GM21447 (cell line): ENCODE results near the gene DPF3.

Experiments
- ATAC-seq: cut with Tn5 transposase; IDR thresholded peaks from one replicate; pipeline ENCODE4 v1.9.1; 2021; ENCODE audit not compliant: unreplicated experiment

DPF3 gene

DNA sequence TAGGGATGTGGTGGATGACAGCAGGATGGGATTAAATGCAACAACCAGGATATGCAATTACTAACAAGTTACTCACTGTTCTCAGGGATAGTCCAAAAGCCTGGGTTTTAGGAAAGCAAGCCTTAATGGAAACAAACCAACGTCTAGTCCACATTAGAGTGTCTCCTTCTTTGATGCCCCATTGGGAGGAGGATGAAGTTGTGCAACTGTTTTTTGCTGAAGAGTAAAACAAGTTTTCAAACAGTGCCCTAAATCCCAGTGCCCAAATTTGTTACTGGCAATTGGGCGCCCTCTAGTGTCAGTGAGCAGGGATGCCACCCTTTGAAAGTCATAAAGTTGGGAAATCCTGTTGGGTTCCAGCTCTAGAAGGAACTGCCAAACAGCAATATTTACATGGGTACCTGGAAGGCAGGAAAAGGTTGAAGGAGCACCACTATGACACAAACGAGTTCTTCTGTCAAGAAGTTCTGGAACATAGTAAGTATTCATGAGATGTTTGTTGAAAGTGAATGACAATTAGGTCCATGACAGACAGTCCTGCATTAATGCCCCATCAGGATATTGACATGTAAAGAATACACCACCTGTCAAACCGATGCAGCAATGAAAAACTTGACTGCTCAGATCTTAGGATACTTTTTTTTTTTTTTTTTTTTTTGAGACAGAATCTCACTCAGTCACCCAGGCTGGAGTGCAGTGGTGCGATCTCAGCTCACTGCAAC, 11.1 kb upstream of the DPF3 start:
- ATAC-seq: no peak

DNA sequence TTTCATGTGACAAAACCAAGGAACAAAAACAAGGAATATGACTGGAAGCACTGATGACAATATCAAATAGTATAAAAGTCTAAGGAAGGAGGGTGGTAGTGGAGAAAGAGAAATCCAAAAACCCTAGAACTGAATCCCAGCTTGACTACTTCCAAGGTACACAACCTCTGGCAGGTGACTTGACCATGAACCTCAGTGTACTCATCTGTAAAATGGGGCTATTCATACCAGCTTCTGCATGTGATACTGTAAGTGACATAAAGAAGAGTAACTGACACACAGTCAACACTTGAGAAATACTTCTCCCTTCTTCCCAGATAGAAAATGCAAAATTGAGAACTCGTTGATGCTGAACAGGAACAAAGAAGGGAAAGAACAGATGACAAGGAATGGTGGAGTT, 10.3 kb upstream of the DPF3 start:
- no peak for ATAC-seq

DNA sequence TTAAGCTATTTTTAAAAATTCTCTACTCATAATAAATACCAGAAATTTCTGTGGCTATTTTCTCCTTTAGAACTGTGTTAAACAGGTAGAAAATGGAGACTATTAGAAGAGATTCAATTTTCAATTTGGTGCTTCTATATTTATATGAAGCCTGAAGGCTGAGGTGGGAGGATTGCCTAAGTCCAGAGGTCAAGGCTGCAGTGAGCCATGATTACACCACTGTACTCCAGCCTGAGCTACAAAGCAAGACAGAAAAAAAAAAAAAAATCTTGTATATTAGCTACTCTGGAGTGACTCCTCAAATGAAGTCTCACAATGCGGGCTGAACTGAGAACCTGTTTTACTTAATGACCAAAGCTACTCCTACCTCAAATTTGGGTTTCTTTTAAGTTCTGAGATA, 9.8 kb upstream of the DPF3 start:
- ATAC-seq: no peak

DNA sequence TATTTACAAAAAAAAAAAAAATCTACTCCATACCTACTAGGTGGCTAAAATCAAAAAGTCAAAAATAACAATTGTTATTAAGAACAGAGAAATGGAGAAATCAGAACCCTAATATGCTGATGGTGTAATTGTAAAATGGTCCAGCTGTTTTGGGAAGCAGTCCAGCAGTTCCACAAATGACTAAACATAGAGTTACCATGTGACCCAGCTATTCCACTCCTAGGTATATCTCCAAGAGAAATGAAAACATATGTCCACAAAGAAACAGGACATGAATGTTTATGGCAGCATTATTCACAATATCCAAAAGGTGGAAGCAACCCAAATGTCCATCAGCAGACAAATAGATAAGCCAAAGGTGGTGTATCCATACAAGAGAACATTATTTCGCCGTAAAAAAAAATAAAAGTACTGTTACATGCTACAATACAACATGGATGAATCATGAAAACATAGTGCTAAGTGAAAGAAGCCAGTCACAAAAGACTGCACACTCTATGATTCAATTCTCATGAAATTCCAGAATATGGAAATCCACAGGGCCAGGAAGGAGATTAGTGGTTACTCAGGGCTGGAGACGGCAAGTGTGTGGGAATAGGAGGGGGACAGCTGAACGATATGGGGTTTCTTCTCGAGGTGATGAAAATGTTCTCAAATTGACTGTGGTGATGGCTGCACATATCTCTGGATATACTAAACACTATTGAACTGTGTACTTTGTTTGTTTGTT, 9.1 kb upstream of the DPF3 start:
- ATAC-seq: no peak

DNA sequence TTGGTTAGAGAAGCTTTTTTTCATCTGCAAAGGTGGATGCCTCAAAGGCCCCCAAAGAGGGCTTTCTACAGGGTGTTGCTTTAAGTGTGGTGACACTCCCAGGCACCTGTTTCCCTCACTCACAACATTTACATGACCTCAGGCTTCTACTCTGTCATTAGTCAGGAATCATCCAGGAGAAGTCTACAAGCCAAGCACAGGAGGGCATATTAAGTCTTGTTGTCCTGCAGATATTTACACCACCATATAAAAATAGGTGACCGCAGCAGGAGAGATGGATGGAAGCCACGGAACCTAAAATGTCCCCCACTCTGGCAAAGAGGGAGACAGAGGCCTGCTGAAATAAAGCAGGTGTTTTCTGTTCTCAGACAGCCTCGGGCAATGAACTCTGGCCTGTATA, 7.5 kb upstream of the DPF3 start:
- ATAC-seq: no peak

DNA sequence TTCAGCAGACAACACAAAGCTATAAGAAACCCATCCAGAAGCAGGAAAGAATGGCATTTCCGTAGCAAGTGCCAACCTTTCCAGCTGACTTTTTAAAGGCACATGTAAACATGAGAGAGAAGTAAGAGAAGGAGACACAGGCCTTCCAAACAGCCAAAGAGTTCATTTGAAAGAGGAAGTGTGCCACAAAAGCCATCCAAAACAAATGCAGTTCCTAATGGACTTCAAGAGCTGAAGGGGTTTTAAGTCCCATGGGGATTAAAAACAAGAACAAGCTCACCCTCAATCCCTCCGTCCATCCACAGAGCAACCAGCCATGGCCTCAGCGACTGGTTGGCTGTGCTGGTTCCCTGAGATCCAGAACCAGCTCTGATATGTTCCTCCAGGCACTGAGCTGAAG, 4.5 kb upstream of the DPF3 start:
- ATAC-seq: no peak

DNA sequence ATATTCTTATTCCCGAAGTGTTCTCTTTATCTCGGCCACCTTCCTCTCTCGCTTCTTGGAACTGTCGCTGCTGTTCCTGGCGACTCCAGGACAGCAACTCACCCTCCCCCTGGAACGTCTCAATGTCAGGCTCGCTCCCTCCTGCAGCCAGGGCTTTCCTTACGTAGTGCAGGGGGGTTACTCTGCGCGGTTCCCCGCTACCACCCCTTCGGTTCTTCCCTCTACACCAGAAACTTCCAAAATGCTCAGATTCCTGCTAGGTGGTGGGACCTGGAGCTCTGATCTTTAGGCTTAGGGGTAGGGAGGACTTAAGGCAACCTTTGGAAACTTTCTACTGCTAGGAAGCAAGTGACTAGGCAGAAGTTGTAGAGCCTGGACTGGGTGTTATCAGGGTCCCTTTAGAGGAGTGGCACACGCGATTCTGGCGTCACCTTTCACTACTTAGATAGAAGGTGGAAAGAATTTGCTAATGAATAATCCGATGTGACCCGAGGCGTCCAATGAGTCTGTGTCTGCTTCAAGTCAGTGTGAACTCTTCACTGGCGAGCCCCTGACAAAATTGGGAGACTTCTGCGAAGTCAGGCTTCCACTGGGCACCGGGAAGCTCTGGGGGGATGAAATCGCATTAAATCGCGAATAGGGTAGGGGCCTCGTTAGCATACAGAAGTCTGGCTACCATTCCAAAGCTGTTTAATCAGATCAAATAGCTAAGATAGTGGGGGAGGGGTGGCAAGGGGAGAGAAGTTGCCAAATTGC, 900 bp upstream of the DPF3 start:
- ATAC-seq: no peak

DNA sequence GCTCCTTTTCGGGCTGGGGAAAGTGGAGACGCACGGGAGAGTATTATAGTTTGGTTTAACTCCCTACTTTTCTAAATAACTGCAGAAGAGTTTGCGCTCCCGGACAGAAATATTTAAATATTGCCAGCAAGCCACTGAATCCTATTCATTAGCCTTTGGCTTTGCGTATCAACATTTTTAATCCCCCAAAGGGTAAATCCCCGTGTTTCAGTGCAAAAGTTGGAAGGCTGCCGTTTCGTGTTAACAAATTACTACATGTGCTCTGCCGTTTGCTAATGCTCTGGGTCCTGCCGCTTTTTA, 372 bp upstream of the DPF3 start:
- ATAC-seq: no peak

DNA sequence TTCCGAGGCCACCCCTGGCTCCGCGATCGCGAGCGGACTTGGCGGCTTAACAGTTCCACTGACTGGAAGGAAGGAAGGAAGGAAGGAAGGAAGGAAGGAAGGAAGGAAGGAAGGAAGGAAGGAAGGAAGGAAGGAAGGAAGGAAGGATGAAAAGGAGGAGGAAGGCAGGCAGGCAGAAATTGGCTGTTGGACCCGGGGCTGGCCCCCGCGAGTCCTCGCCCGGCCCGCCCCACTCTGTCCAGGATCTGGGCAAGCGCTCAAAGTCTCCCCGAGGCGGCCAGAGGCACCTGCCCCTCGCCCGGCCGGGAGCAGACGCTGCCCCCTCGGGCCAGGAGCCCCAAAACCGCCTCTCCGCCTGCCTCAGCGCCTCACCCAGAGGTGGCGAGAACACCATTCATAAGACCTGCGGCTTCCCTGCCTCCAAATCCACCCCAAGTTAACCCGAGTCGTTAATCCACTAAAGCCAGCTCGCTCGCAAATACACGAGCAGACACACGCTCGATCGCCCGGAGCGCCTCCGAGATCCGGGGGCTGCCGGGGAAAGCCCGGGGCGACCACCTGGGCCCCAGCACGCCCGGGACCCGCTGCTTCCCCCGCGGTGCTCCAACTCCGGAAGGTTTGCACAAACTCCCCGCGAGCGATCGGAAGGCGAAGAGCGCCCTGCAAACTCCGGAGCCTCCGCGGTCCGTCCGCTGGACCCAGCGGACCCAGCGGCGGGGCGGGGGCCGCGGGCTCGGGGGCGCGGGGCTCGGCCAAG, 844 bp downstream of the DPF3 start:
- peak; percentile 4 for ATAC-seq

DNA sequence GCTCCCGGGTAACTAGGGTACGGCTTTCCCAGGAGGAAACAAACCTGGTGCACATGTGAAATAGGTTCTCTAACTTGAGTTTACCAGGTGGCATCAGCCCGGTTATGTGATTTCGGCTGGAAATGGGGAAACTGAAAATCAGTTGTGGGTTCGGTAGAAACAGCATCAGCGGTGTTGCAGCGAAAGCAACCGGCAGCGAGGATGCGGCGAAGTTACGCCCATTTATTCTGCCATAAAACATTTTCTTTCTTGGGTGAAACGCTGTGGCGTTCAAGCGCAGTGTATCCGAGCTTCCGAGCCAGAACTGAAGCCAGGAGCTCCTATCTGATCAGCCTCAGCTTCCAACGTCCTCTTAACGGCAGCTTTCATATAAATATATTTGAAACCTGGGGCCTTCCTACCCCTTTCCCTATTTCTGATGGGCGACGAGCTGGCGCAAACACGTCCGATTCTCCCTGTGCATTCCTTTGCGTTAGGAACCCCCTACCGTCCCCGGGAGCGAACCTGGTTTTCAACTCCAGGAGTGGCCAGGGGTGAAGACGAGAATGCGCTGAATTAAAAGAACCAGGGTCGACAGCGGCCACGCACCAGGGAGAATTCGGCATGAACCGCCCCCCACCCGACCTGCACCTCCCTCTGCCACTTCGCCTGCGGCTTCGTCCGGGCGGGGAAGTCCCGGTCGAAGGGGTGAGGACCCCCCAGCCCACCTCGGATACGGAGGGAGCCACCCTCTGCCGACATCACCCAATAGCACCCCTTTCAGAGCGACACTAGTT, 1.6 kb downstream of the DPF3 start:
- no peak for ATAC-seq

DNA sequence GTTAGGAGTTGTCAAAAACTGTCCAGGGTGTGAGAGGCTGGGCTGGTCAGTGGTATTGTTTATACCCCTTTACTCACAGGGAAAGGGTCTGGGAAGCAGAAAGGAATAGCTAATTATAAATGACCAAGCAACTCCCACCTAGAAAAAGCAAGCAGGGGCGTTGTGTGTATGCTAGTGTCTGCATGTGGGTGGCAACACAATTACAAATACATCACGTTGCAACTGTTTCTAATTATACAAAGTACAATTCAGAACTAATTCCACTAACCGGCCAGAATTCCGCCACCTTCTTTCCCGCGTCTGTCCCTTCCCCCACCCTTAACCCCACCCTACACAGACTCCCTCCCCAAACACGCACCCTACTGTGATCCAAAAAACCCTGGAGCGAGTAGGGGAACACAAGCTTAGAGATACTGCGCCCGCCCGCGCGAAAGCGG, 2.2 kb downstream of the DPF3 start:
- ATAC-seq: no peak

DNA sequence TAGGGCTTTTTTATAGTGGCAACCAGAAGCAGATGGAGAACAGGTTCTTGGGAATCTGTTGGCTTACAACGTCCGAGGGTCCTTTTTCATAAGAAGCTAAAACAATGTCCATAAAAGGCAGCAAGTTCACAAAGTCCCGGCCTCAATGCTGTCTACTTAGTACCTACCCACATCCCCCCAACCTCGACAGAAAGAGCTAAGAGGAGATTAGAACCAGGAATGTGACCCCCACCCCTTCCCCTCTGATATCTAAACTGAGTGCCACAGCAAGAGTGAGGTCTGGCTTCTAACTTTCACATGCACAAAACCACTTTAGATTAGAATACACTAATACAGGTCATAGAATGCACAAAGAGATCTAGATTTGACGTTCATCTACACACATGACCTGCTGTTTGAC, 4.5 kb downstream of the DPF3 start:
- no peak for ATAC-seq

DNA sequence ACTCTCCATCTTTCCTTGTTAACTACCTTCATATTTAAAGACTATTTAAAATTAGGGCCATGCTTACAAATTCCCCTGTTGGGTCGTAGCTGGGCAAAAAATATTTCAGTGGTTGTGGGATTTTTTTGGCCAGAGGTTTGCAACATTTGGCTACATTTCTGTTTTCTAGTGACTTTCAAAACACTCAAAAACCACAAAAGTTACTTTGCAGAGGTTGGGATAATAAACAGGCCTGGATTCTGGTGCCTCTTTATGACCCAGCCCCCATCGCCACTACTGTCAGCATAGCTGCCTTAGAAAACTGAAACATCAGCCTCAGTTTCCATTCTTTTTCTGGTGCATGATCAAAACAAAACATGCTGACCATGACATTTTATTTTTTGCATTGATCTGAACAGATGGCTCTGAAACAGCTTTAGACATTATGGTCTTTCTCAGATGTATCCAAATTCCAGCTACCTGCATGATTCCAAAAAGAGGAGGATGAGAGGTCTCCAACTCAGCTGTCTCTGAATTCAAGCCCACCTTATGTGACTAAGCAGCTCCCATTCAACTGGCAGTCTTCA, 5.2 kb downstream of the DPF3 start:
- ATAC-seq: no peak

DNA sequence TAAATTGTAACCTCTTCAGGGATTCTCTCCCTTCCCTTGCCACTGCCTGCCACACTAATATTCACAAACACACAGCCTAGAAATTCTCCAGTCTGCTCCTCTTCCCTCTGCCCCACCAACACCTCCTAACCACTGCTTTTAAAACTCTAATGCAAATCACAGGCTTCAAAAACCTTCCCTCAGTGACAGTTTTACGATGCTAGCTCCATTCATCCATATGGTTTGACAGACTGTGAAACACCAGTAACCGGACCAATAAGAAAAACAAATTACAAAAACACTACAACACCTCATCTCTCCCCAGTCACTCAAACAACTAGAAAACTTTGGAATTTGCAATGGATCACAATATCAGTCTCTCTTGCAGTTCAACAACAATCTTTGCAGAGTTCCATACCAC, 5.7 kb downstream of the DPF3 start:
- ATAC-seq: no peak

DNA sequence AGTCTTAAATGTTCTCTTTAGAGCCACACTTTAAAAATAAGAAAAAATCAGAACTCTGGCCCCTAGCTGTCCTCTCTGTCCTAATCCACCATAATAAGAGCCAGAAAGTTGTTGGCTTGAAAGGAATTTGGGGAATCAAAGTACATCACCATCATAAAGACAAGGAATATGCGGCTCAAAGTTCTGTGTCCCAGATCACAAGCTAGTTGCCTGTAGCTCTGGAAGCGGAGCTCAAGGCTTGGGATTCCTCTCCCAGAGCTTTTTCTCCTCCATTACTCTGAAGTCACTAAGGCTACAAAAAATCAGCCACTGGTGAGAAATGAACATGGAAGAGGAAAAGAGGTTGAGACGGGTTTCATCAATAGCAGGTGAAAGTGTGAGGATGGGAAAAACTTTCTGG, 6.4 kb downstream of the DPF3 start:
- ATAC-seq: no peak

DNA sequence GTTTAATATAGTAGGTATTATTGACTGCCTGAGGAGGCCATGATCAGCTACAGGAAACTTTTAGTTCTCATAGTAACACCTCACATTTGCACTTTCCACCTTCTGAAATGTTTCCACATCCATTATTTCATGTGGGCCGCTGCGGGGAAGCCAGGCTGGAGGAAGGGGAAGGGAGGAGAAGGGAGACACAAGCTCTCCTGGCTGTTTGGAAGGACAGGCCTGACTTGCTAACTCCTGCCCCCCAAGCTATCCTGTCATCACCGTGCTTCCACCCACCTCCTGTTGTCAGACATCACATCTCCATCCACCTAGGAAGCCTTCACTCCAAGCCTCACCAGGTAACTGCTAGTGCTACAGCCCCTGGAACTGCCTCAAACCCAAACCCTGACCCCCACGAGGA, 9.5 kb downstream of the DPF3 start:
- no peak for ATAC-seq

DNA sequence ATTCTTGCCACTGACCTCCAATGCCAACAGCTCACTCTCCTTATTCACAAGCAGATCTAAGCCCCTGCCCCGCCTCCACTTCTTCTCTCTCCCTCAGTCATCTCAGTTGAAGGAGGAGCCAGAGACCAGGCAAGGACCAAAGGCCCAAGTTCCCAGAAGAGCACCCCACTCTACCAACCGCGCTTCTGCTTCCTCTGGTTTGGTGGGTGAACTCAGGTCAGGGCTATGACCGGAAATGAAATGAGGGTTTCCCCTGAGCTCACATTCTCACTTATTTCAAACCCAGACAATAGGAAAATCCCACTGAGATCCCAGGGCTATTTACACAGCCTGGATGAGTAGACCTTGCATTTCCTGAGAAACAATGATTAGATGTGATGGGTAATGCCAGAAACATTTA, 9.9 kb downstream of the DPF3 start:
- no peak for ATAC-seq

DNA sequence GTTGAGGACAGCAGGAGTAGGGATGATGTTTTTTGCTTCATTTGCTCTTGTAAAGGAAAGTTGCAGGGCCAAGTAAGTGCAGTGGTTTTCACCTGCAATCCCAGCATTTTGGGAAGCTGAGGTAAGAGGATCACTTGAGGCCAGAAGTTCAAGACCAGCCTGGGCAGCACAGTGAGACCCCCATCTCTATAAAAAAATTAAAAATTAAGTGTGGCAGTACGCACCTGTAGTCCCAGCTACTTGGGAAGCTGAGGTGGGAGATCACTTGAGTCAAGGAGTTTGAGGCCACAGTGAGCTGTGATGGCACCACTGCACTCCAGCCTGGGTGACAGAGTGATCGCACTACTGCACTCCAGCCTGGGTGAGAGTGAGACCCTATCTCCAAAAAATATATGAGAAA, 10.8 kb downstream of the DPF3 start:
- ATAC-seq: no peak

DNA sequence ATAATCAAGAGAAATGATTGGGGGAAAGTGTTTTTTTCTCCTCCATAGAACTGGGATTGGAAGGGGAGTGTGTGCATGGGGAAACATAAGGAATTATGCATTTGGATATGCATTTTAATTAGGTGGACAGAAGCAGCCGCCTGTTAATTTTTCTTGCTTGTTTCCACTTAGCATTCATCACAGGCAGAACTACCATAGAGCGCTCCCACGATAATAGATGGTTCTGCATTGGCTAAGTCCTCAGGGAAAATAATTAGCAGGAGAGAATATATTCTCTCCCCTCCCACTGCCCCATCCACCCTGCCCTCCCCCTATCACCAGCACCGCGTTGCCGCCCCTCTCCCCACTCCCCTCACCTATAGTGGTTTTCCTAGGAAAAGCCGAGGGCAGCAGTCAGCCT, 11.4 kb downstream of the DPF3 start:
- no peak for ATAC-seq

DNA sequence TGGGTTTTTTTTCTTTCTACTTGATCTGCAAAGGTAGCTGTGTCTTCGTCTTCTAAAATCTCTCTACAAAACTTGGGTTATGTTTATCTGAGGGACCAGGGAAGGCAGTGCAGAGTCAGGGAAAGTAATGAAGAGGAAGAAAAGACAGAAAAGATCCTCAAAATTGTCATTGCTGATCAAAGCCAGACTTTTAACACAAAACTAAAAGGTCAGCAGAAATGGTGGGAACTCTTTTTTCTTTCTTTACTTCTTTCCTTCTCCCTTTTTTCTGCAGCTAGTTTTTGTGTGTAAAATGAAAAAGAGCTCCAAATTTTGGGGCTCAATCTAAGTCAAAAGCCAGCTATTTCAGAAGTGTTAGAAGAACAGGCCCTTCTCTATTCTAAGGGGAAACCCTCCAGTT, 11.9 kb downstream of the DPF3 start:
- ATAC-seq: no peak

DNA sequence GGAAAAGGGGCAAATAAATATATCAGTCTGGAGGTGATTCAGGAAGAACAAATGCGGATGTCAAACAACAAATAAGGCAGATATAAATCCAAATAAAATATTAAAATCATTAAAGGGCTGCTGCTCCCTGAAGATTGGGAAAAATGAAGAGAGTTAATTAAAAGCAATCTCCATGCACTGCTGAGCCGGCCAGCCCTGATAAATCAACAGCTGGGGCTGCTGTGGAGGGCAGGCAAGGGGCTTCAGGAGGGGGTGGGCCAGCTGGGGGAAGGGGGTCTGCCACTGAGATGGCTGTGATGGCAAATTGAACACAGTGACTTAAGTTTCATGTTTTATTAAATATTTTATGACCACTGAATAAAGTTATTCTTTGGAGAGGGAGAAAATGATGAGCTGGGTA, 12.4 kb downstream of the DPF3 start:
- ATAC-seq: no peak
